CD4-positive, alpha-beta T cell treated with Interleukin-6 for 4 hours (primary cell): ENCODE measurements around the gene TGFB2.

Experiments used
- DNase-seq: peaks from one replicate; pipeline ENCODE4 v3.0.0-alpha.2; 2020; ENCODE audit warnings: mixed read lengths

TGFB2 gene

GRCh38 chr1:218430822-218431221 is 85.7 kb downstream of the TGFB2 start:
- no peak for DNase-seq

DNA sequence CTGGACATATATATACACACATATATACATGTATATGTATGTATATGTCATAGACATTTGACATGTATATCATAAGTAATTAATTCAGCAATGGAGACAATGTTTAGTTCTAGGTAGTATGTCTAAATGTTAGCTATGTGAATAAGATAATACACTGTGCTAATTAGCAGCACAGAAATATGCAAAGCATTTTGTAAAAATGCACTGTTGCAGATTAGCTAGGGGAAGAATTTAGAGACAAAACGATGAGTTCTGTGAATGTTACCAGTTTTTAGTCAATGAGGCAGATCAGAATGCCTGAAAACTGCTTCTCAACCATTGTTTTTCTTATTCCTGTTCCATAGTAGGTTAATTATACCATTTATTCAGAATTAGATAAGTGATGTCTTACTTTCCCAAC is 86.3 kb downstream of the TGFB2 start:
- no peak for DNase-seq

DNA sequence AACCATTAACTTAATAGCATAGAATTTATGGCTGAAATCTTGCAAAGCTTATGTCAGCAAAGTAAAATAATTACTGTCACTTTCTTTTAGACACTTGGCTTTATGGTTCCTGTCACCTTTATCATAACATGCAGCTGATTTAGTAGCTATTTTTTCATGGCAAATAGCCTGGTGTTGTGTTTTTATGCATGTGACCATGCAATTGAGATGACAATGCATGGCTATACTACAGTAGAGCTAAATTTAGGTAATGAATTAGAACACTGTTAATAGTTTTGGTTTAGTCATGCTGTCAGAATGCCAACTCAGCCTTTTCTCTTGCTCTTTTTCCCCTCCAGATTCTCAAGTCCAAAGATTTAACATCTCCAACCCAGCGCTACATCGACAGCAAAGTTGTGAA is 88.6 kb downstream of the TGFB2 start:
- DNase-seq = no peak

DNA sequence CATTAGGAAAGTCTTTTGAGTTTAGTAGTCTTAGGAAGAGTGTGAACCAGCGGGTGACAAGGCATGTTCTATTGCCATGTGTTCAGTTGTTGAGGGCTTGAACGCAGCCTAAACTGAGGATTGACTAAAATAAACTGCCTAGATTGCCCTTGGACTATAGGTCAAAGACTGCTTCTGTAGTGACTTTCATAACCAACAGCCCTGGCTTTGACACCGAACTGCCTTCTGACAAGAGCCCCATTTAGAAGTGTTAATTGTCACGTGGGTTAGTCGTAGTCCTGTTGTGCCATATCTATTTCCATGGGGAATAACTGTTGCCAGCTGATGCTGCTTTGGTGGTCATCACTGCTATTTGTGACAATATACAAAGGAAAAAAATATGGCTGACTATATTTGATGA is 90.4 kb downstream of the TGFB2 start:
- no peak for DNase-seq

DNA sequence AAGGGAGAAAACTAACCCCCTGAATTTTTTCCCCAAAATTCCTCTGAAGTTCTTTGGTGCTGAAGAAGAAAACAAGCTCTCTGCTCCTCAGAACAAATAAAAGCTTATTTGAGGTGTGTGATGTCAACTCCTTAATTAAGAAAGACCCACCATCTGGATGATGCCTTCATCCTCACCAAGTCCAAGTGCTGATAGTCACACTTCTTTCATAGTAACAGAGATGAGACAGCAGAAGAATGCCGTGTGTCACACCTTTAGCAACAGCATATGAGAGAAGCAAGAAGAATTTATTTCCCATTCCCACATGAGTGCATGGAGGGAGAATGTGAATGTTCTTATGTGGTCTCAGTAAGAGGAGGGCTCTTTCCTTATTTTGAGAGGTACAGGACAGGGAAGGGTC is 91.2 kb downstream of the TGFB2 start:
- no peak for DNase-seq

GRCh38 chr1:218436997-218437396 is 91.9 kb downstream of the TGFB2 start:
- no peak for DNase-seq

DNA sequence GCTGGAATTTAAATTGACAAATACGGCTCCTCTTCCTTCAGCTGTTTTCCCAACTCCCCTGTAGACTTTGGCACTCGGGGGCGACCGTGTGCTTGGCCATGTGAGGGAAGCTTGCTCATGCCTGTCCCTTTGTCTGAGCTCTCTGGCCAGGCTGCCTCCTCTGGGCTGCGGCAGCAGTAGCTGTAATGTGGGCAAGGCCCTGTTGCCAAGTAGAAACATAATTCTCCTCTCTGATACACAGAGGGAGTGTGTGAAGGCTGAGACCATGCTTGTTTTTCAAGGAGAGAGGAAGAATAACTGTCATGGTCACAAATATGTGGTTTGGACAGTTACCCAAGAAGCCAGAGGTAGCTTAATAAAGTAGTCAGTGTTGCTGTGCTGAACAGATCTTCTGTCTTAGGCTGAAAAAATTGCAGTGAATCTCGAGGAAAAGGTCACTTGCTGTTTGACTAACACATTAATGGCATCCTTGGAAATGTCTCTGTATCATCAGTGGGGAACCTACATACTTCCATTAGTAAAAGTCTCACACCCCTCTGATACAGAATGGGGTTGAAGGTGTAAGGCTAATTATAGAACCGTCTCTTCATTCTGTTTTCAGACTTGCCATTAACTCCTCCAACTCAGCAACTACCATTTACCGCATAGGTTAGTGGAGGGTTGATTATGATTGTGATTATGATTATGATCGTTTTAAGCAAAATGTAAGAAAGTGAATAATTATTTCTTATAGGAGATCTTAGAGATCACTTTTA is 94.6 kb downstream of the TGFB2 start:
- DNase-seq = no peak

- DNase-seq = no peak
Measured at GRCh38 chr1:218443255-218443654, 98.1 kb downstream of the TGFB2 start.

DNA sequence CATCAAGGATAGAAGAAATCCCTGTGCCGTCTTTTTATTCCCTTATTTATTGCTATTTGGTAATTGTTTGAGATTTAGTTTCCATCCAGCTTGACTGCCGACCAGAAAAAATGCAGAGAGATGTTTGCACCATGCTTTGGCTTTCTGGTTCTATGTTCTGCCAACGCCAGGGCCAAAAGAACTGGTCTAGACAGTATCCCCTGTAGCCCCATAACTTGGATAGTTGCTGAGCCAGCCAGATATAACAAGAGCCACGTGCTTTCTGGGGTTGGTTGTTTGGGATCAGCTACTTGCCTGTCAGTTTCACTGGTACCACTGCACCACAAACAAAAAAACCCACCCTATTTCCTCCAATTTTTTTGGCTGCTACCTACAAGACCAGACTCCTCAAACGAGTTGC is 99.0 kb downstream of the TGFB2 start:
- no peak for DNase-seq

GRCh38 chr1:218444588-218444987 is 99.5 kb downstream of the TGFB2 start:
- DNase-seq = no peak

DNA sequence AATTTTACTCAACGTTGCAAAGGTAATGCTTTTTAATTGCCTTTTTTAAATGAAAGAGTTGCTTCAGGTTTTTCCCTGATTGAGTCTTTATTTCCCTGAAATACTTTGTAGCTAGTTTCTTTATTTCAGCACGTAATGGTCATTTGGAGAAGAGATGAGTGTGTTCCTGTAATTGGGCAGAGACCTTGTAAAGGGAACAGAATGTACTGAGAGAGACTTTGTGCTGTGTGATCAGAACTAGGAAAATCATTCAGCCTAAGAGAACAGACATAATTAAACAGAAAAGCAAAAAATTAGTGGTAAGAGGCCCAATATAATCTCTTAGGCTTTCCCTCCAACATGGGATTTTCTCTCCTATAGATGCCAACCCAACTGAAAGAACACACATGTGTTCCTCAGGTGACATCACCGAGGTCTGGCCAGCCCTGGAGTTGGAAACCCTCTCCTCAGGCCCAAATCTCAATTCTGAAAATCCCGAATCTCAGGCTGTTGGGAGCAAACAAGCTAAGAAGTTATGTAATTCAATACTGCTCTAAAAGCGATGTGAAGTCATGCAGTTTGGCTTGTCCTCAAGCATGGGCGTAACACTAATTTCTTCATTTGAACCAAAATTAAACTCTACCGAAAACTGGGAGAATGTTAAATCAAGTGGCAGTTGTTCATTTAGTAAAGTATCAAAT is 102.0 kb downstream of the TGFB2 start:
- no peak for DNase-seq

DNA sequence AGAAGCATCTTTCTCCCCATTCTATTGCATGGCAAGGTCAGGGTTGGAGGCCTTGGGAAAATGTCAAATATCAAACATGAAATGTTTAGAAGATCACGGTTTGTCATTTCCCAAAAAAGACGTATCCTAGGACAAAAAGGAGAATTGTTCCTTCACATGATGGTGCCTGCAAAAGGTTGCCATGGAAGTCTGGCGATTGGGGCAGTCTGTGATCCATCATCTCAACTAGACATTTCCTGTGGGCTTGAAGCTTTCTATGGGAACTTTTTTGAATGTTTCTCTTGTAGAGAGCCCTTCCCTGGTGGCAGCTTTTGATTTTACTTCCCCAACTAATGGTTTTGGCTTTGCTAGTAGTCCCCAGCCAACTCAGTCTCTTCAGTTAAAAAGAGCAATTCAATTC is 106.3 kb downstream of the TGFB2 start:
- no peak for DNase-seq

DNA sequence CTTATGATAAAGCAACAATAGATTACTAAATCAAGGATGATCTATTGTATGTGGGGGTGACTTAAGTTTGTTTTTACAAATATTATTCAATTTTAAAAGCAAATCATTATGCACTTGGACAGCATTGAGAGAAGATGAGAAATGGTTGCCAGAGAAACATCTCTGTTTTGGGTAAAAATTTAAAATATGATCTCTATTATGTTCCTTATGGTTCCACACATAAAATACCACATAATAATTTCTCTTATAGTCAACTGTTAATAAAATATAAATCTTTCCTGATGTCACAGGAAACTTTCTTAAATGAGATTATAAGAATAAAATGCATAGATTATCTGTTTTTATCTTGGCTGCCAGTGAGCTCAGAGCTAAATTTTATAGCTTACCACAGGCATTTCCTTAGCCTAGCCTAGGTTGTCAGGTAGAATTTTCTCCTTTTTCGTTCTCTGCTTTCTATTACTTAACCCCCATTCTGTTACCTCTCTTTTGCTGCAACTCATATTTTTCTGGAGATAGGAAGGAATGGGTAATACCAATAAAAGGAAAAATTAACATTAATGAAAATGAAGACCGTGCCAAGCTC is 109.7 kb downstream of the TGFB2 start:
- DNase-seq = no peak

DNA sequence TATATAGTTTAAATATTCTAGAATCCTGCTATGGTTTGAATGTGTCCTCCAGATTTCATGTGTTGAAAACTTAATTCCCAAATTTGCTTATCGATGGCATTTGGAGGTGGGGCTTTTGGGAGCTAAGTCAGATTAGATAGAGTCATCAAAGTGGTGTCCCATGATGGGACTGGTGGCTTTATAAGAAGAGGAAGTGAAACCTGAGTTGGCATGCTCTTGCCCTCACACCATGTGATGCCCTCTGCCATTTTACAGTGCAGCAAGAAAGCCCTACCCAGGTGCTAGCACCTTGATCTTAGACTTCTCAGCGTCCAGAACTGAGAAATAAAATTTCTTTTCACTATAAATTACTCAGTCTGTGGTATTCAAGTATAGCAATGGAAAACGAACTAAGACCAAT is 111.3 kb downstream of the TGFB2 start:
- DNase-seq = no peak

DNA sequence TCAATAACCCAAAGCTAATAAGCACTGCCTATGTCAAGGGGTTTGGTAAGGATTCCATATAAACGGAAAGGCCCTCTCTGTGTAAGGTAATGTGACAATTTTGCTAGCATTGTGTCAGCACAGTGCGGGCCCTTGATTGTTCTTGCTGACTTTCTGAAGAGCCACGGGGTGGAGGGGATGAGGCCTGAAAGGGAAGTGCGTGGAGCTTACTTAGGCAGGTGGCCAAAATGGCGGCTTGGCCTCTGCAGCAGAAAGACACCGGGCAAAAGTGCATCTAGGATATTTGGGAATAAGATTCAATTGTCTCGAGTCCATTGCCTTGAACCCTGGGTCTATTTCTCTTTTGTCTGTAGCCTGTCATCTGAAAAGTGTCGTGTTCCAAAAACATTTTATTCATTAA is 114.3 kb downstream of the TGFB2 start:
- DNase-seq = no peak

GRCh38 chr1:218459878-218460711 is 115.0 kb downstream of the TGFB2 start:
- no peak for DNase-seq

DNA sequence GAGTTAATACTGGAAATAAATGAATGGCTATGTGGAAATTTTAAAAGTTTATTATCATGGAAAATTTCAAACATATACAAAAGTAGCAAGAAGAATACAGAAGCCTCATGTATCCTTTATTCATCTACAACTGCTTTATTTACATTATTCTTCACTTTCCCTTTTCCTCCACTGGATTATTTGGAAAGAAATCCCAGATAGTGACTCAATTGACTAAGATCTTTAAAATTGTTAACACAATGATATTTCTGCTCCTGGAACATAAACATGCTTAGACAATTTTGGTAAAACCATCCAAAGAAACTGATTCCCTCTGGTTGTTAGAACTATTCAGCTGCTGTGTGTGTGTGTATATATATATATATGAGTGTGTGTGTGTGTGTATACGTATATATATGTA is 116.2 kb downstream of the TGFB2 start:
- DNase-seq = no peak

DNA sequence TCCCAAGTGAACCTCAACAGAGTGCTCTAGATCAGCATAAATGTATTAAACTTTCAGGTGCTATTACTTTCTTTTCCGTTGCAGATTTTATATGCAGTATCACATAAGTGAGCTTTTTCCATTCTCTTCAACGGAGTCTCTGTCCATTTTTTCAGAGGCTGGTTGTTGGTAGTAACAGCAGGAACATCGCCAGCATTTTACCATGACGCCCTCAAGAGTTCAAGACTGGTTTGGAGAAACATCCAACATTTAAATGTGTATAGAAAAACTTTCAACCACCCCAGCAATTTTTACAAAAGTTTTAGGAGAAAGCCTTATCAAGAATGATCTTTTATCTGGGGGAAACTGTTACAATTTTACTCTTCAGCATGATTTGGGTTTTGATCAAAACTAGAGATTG is 117.0 kb downstream of the TGFB2 start:
- DNase-seq = no peak

DNA sequence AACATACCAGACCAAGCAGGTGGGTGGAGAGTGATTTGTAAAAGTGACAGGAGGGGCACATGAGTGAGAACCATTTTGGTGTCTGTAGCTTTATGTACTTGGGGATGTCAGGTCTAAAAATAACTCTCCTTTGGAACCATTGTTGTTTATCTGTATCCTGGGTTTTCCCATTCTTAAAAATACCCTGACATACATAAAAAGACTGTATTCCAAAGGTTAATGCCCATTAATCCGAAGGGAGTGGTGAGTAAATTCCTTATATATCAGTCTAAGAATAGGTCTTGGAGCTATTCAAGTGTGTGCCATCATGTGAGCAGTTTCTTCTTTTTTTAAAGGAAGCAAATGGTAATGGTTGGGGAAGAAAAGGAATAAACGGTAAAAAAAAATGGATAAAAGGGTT is 117.5 kb downstream of the TGFB2 start:
- DNase-seq = no peak

- DNase-seq = no peak
Measured at GRCh38 chr1:218463194-218464156, 118.3 kb downstream of the TGFB2 start.

DNA sequence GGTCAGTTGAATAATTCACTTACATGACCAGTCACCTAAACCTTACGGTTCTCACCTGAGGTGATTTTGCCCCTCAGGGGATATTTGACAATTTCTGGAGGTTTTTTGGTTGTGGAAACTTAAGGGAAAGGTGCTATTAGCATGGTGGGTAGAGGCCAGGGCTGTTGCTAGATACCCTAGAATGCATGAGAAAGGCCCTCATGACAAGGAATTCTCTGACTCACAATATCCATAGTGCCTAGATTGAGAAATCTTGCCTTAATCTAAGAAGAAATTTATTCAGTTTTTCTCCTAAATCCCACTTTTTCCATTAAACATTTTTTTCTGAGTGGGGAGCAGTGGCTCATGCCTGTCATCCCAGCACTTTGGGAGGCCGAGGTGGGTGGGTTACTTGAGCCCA is 119.7 kb downstream of the TGFB2 start:
- no peak for DNase-seq

GRCh38 chr1:218466341-218467010 is 121.3 kb downstream of the TGFB2 start:
- no peak for DNase-seq
